Thyroid gland (tissue), 4 donors: Measurements from ENCODE around the gene LGI1. TPM values are rescaled to one million over a fixed set of nuclear protein-coding genes. Genes with fewer than 3 reads are reported as not detected.

Source experiments
- DNase-seq, 2 donors: peaks; one replicate each; pipeline ENCODE4 v3.0.0-alpha.2; 2019
- H3K27ac ChIP-seq, 3 donors: fragments of 200-600 bp; sonication (generic); 1 replicate in 2 of 3; 2 replicates in 1 of 3; pipeline ENCODE4 v1.5.1; 2016 to 2019; ENCODE audit warnings: mild to moderate bottlenecking in 1 of 3, moderate library complexity in 1 of 3
- H3K27me3 ChIP-seq: fragments of 200-600 bp; sonication (generic); one replicate; pipeline ENCODE4 v1.5.1; 2019
- H3K36me3 ChIP-seq, 2 donors: fragments of 200-600 bp; sonication (generic); one replicate each; pipeline ENCODE4 v1.5.1; 2016 to 2019
- H3K4me1 ChIP-seq, 2 donors: fragments of 200-600 bp; sonication (generic); one replicate each; pipeline ENCODE4 v1.5.1; 2017 to 2019
- H3K4me3 ChIP-seq, 3 donors: fragments of 200-600 bp; sonication (generic); replicated peaks in 1 of 3; 1 replicate in 2 of 3; 2 replicates in 1 of 3; pipeline ENCODE4 v1.5.1; 2016; ENCODE audit warnings: mild to moderate bottlenecking in 1 of 3
- H3K9me3 ChIP-seq: fragments of 200-600 bp; sonication (generic); one replicate; pipeline ENCODE4 v1.5.1; 2017
- CTCF ChIP-seq, 6 experiments: fragments of 200-600 bp in 3 of 6; fragments of 450-650 bp in 3 of 6; sonication (generic) in 3 of 6; IDR thresholded peaks; one replicate each; pipeline ENCODE4 v1.5.1; 2016 to 2019; ENCODE audit warnings: antibody characterized with exemption in 6 of 6, mild to moderate bottlenecking in 2 of 6, inconsistent platforms in 1 of 6, moderate library complexity in 1 of 6
- POLR2A ChIP-seq, 2 donors: fragments of 450-650 bp; IDR thresholded peaks; one replicate each; pipeline ENCODE4 v1.6.1; 2017; ENCODE audit warnings: antibody characterized with exemption in 2 of 2, mild to moderate bottlenecking in 2 of 2, moderate library complexity in 1 of 2
- WGBS, 2 donors: methylation state at CpG; one replicate each; pipeline ENCODE4 v1.1.5; 2017; 5-methylcytosine and 5-hydroxymethylcytosine counted together
- intact Hi-C: fragments of 100-400 bp; cut with DNase I; formaldehyde crosslinking; loops from one replicate; pipeline ENCODE4 v1.15.1; 2023
- total RNA-seq, 4 donors: library from RNA; depleted of rRNA; stranded (reverse); fragments of >200 nt; gene quantifications; one replicate each; pipeline ENCODE4 v1.2.3, GENCODE V29; 2016

The LGI1 gene
- total RNA-seq, 4 donors from 2014 or later: not detected

DNA sequence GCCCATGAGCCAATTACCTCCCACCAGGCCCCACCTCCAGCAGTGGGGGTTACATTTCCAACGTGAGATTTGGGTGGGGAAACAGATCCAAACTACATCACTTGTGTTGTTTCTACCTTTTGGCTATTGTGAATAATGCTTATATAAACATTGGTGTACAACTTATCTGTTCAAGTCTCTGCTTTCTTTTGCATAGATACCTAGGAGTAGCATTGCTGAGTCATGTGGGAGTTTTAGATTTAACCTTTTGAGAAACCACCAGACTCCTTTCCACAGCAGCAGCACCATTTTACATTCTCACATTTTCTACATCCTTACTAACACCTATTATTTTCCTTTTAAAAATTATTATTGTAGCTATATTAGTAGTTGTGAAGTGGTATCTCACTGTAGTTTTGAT lies 41.0 kb upstream of the LGI1 start:
- no peak overlapping the region for H3K27ac ChIP-seq
- H3K4me3 ChIP-seq: no peak overlapping the region
- no peak for DNase-seq
- TF ChIP-seq POLR2A (IDR thresholded peaks at IDR 0.05) (no peak), CTCF (IDR thresholded peaks at IDR 0.05) (no peak)
- no peaks in the 10 kb centered on the region for H3K4me1 ChIP-seq
- H3K27me3 ChIP-seq: no peaks in the 10 kb centered on the region
- intact Hi-C loops: no loop called here
- 12 to 40% methylated on average over 1 of the region's 1 CpG for WGBS, 2 donors
- no peaks in the 10 kb centered on the region for H3K9me3 ChIP-seq
- no peaks in the 10 kb centered on the region for H3K36me3 ChIP-seq

DNA sequence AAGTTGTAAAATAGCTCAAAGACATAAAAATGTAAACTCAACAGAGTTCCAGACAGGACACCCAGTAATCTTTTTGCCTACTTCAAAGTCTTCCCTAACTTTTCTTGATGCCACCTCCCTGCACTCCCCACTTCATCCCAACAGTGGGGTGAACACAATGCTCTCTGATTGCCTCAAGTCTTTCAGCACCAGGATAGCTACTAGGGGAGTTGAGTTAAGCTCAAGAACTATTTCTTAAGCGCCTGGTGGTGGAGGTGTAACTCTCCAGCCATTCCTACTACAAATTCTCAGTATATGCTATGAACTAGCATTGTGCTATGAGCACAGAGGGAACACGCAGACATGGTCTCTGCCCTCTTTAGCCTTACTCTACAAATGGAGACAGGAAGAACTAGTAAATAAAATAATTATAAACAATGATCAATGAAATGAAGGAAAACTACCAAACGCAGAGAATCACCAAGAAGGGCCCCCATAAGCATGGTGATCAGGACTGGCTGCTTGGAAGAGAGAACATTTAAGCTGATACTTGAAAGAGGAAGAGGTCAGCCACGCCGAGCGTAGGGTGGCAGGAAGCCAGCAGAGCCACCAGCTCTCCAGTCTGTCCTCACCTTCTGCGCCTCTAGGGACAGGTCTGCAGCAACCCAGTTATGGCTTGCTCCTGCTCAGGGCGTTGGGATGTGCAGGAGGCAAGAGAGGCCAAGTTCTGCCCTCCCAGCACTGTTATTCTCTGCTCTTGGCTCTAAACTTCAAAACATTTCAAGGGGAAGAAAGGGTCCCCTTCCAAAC lies 38.6 kb upstream of the LGI1 start:
- no peaks in the 10 kb centered on the region for H3K9me3 ChIP-seq
- no peak overlapping the region for H3K27ac ChIP-seq
- intact Hi-C loops: no loop called here
- H3K4me1 ChIP-seq: no peaks in the 10 kb centered on the region
- no peaks in the 10 kb centered on the region for H3K36me3 ChIP-seq
- H3K27me3 ChIP-seq: no peaks in the 10 kb centered on the region
- TF ChIP-seq CTCF (IDR thresholded peaks at IDR 0.05) (no peak), POLR2A (IDR thresholded peaks at IDR 0.05) (no peak)
- 41 to 48% methylated on average over 8 of the region's 8 CpGs for WGBS, 2 donors
- H3K4me3 ChIP-seq: no peak overlapping the region
- no peak for DNase-seq

DNA sequence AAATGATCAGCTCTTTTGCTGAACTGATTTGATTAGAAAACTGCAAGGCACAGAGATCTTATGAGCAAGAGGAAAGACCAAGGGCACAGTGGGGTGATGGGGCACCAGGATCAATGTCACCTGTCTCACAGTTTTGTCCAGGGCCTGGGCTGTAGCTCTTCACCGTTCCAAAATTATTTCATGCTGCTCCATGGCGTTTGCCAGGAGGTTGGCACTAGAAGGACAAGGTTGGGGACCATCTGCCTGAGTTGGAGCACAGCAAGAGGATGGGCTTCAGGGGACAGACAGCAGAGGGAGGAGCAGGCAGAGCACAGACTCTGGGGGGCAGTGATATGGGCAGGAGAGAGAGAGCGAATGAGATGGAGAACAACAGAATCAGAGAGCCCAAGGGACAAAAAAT lies 37.8 kb upstream of the LGI1 start:
- 71 to 77% methylated on average over 3 of the region's 3 CpGs for WGBS, 2 donors
- no peaks in the 10 kb centered on the region for H3K36me3 ChIP-seq
- no peaks in the 10 kb centered on the region for H3K9me3 ChIP-seq
- TF ChIP-seq POLR2A (IDR thresholded peaks at IDR 0.05): no peak
- TF ChIP-seq CTCF (IDR thresholded peaks at IDR 0.05): no peak
- no peak for DNase-seq
- H3K27me3 ChIP-seq: no peaks in the 10 kb centered on the region
- H3K4me1 ChIP-seq: no peaks in the 10 kb centered on the region
- H3K4me3 ChIP-seq: no peak overlapping the region
- H3K27ac ChIP-seq: no peak overlapping the region
- intact Hi-C loops: no loop called here

- DNase-seq: no peak
- no peak overlapping the region for H3K27ac ChIP-seq
- no peaks in the 10 kb centered on the region for H3K4me1 ChIP-seq
- intact Hi-C loops: no loop called here
- TF ChIP-seq CTCF (IDR thresholded peaks at IDR 0.05) (no peak), POLR2A (IDR thresholded peaks at IDR 0.05) (no peak)
- H3K4me3 ChIP-seq: no peak overlapping the region
- H3K9me3 ChIP-seq: no peaks in the 10 kb centered on the region
- no peaks in the 10 kb centered on the region for H3K27me3 ChIP-seq
- H3K36me3 ChIP-seq: no peaks in the 10 kb centered on the region
Measured at GRCh38 chr10:93722550-93722949, 35.2 kb upstream of the LGI1 start.

GRCh38 chr10:93723153-93723552 lies 34.6 kb upstream of the LGI1 start:
- H3K36me3 ChIP-seq: no peaks in the 10 kb centered on the region
- H3K4me3 ChIP-seq: no peak overlapping the region
- H3K27ac ChIP-seq: no peak overlapping the region
- H3K4me1 ChIP-seq: no peaks in the 10 kb centered on the region
- H3K27me3 ChIP-seq: no peaks in the 10 kb centered on the region
- intact Hi-C loops: no loop called here
- WGBS, 2 donors: 74 to 88% methylated on average over 2 of the region's 2 CpGs
- H3K9me3 ChIP-seq: no peaks in the 10 kb centered on the region
- no peak for TF ChIP-seq POLR2A (IDR thresholded peaks at IDR 0.05)
- no peak for TF ChIP-seq CTCF (IDR thresholded peaks at IDR 0.05)
- no peak for DNase-seq
